Tibial nerve (tissue), 3 donors: Measurements from ENCODE around the gene FAM227A.

ENCODE experiments used
- POLR2A ChIP-seq, 2 donors: fragments of 450-650 bp; IDR thresholded peaks; one replicate each; pipeline ENCODE4 v1.6.1; 2017; ENCODE audit warnings: antibody characterized with exemption in 2 of 2, mild to moderate bottlenecking in 2 of 2, moderate library complexity in 2 of 2
- TF ChIP-seq, protein P1 (sequence below), 5 experiments: fragments of 200-600 bp in 3 of 5; fragments of 450-650 bp in 2 of 5; sonication (generic) in 3 of 5; IDR thresholded peaks; one replicate each; pipeline ENCODE4 v1.5.1; 2016 to 2019; ENCODE audit warnings: antibody characterized with exemption in 5 of 5, mild to moderate bottlenecking in 3 of 5, moderate library complexity in 2 of 5

DNA sequence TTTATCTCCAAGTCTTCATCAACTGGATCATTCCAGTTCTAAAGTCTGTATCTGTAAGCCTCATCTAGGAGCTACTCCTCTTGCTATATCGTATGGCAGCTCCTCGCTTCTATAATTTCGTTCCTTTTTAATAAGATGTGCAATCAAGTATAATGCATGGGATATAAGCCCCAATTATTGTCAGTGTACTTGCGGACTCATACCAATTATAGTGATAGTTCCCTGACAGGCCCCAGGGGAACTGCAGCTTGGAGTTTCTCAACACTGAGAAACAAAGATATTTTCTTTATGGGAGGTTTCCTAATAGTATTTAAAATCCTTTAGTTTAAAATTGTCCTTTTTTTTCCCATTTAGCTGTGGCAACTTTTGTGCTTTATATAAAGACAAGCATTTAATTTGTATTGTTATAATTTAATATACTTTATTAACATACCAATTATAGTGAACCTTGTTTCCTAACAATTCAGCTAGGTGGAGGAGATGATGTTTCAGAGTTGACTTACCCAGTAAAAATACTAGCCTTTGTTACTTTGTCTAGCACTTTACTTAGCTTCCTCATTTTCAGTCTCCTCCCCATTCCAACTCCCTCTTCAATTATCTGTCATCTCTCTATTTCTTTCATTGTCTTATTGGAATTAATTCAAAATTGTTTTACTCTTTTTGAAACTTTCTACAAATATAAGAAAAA is 124.8 kb downstream of the FAM227A start:
- TF ChIP-seq POLR2A (IDR thresholded peaks at IDR 0.05): no peak
- TF ChIP-seq, protein P1, sequence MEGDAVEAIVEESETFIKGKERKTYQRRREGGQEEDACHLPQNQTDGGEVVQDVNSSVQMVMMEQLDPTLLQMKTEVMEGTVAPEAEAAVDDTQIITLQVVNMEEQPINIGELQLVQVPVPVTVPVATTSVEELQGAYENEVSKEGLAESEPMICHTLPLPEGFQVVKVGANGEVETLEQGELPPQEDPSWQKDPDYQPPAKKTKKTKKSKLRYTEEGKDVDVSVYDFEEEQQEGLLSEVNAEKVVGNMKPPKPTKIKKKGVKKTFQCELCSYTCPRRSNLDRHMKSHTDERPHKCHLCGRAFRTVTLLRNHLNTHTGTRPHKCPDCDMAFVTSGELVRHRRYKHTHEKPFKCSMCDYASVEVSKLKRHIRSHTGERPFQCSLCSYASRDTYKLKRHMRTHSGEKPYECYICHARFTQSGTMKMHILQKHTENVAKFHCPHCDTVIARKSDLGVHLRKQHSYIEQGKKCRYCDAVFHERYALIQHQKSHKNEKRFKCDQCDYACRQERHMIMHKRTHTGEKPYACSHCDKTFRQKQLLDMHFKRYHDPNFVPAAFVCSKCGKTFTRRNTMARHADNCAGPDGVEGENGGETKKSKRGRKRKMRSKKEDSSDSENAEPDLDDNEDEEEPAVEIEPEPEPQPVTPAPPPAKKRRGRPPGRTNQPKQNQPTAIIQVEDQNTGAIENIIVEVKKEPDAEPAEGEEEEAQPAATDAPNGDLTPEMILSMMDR (IDR thresholded peaks at IDR 0.05): no peak
